Measurements from ENCODE around the gene BGLAP.

BGLAP gene

DNA sequence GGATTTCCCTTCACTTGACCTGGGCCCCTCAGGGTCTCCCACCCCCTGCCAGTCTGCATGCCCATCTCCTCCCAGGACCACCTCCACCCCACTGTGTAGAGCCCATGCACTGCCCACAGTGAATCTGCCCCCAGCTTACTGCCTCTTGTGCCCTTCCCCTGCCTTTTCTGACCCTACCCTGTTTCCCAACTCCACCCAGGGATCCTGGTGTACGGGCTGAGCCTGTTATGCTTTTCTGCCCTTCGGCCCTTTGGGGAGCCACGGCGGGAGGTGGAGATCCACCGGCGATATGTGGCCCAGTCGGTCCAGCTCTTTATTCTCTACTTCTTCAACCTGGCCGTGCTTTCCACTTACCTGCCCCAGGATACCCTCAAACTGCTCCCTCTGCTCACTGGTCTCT is 44.1 kb downstream of the BGLAP start:
- DNase-seq (ENCODE audit: low read depth) = no peak
- no peak overlapping the region for H3K4me3 ChIP-seq (ENCODE audit: low read depth, low read length)
- TF ChIP-seq, protein P1, sequence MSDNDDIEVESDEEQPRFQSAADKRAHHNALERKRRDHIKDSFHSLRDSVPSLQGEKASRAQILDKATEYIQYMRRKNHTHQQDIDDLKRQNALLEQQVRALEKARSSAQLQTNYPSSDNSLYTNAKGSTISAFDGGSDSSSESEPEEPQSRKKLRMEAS (IDR thresholded peaks at IDR 0.05; ENCODE audit: low read depth, low read length) = no peak
- TF ChIP-seq, protein P2, sequence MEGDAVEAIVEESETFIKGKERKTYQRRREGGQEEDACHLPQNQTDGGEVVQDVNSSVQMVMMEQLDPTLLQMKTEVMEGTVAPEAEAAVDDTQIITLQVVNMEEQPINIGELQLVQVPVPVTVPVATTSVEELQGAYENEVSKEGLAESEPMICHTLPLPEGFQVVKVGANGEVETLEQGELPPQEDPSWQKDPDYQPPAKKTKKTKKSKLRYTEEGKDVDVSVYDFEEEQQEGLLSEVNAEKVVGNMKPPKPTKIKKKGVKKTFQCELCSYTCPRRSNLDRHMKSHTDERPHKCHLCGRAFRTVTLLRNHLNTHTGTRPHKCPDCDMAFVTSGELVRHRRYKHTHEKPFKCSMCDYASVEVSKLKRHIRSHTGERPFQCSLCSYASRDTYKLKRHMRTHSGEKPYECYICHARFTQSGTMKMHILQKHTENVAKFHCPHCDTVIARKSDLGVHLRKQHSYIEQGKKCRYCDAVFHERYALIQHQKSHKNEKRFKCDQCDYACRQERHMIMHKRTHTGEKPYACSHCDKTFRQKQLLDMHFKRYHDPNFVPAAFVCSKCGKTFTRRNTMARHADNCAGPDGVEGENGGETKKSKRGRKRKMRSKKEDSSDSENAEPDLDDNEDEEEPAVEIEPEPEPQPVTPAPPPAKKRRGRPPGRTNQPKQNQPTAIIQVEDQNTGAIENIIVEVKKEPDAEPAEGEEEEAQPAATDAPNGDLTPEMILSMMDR (IDR thresholded peaks at IDR 0.05; ENCODE audit: low read depth, low read length) = no peak
- TF ChIP-seq POLR2A (IDR thresholded peaks at IDR 0.05; ENCODE audit: extremely low read depth, insufficient read length) (no peak), MYC (IDR thresholded peaks at IDR 0.05; ENCODE audit: low read depth, low read length) (no peak)

DNA sequence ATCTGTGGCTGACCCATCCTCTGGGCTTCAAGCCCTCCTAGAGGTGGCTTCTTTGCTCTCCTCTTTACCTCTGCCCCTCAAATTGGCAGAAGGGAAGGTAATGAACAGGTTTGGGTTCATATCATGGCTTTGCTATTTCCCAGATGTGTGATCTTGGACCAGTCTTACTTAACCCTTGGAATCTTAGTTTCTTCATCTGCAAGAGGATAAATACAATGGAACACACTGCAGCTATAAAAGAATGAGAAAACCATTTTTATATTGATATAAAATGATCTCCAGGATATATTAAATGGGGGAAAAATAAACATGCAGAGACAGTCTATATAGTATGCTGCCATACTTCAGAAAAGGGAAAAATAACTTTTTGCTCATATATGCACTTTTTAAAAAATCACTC is 47.9 kb downstream of the BGLAP start:
- H3K4me3 ChIP-seq (ENCODE audit: low read depth, low read length) = no peak overlapping the region
- no peak for TF ChIP-seq POLR2A (IDR thresholded peaks at IDR 0.05; ENCODE audit: extremely low read depth, insufficient read length)
- TF ChIP-seq, protein P2 (IDR thresholded peaks at IDR 0.05; ENCODE audit: low read depth, low read length) = no peak
- no peak for TF ChIP-seq MYC (IDR thresholded peaks at IDR 0.05; ENCODE audit: low read depth, low read length)
- TF ChIP-seq, protein P1 (IDR thresholded peaks at IDR 0.05; ENCODE audit: low read depth, low read length) = no peak
- no peak for DNase-seq (ENCODE audit: low read depth)

DNA sequence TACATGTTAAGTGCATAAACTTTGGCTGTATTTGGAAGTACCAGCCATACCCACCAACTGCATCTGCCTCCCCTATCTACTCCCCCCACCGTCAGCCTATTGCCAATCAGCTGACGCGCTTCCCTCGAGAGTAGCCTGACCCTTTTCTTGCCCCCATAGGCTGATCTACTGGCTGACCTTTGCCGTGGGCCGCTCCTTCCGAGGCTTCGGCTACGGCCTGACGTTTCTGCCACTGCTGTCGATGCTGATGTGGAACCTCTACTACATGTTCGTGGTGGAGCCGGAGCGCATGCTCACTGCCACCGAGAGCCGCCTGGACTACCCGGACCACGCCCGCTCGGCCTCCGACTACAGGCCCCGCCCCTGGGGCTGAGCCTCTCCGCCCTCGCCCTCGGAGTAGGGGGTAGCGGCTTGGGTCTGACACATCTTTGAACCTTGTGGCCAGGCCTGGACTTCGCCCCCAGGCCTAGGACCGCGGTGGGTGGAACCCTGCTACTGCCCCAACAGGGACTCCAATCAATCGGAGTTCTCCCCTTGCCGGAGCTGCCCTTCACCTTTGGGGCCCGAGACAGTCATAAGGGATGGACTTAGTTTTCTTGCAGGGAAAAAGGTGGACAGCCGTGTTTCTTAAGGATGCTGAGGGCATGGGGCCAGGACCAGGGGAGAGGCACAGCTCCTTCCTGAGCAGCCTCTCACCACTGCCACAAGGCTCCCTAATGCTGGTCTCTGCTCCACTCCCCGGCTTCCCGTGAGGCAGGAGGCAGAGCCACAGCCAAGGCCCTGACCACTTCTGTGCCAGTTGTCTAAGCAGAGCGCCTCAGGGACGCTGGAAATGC is 49.5 kb downstream of the BGLAP start:
- no peak overlapping the region for H3K4me3 ChIP-seq (ENCODE audit: low read depth, low read length)
- DNase-seq (ENCODE audit: low read depth) = no peak

More for the DNA sequence above, 49.5 kb downstream of the BGLAP start:
- TF ChIP-seq MYC (IDR thresholded peaks at IDR 0.05; ENCODE audit: low read depth, low read length) (no peak), POLR2A (IDR thresholded peaks at IDR 0.05; ENCODE audit: extremely low read depth, insufficient read length) (no peak)
- TF ChIP-seq, protein P2 (IDR thresholded peaks at IDR 0.05; ENCODE audit: low read depth, low read length) = no peak
- TF ChIP-seq, protein P1 (IDR thresholded peaks at IDR 0.05; ENCODE audit: low read depth, low read length) = no peak
